GM12878 (cell line): ENCODE results near the gene CBLB. TPM values are rescaled to one million over a fixed set of nuclear protein-coding genes. Genes with fewer than 3 reads are reported as not detected.

Source experiments
- ATAC-seq: fragments of 200-7000 bp; cut with Tn5 transposase; 3 replicates; pipeline ENCODE4 v1.9.1; 2020; ENCODE audit warnings: mild to moderate bottlenecking, moderate library complexity
- BruUV-seq: library from RNA; stranded (reverse); fragments of 400-500 nt; replicated peaks from 2 replicates; lab custom pipeline; 2021; lab: Mats Ljungman, UMichigan
- CTCF ChIA-PET: fragments of 300-600 bp; sonication (Branson Sonifier 250); formaldehyde crosslinking; extraction: SDS; loops from one replicate; lab custom pipeline; 2021; ENCODE audit warnings: inconsistent platforms; lab: Yijun Ruan, JAX
- POLR2A ChIA-PET: fragments of 350-600 bp; formaldehyde crosslinking; extraction: SDS; loops from one replicate; lab custom pipeline; 2021; ENCODE audit warnings: inconsistent platforms; lab: Charles Lee
- RAD21 ChIA-PET: fragments of 300-600 bp; sonication (Branson Sonifier 250); formaldehyde crosslinking; loops from one replicate; lab custom pipeline; 2023; ENCODE audit warnings: antibody characterized with exemption; ENCODE audit not compliant: unreplicated experiment; lab: Charles Lee
- SMC1A ChIA-PET: fragments of 300-600 bp; sonication (Branson Sonifier 250); formaldehyde crosslinking; loops from one replicate; lab custom pipeline; 2023; ENCODE audit not compliant: unreplicated experiment, uncharacterized antibody; lab: Charles Lee
- DNase-seq: peaks from one replicate; pipeline ENCODE4 v3.0.0-alpha.2; 2011; ENCODE audit warnings: low read depth, low spot score
- FAIRE-seq: peaks from 3 replicates; lab custom pipeline; 2011; peaks lifted over from hg19 to GRCh38; lab: Jason Lieb, UNC
- H2AFZ ChIP-seq: 2 replicates; pipeline ENCODE4 v1.6.0; 2011; ENCODE audit warnings: low read depth, low read length, control low read depth; ENCODE audit not compliant: control insufficient read depth
- H3K27ac ChIP-seq: 2 replicates; pipeline ENCODE4 v1.5.1; 2011; ENCODE audit warnings: control low read depth; ENCODE audit not compliant: control insufficient read depth, insufficient read depth
- H3K27me3 ChIP-seq, 2 experiments: replicated peaks in 1 of 2; 2 replicates each; pipeline versions ENCODE4 v1.6.0 to v1.6.1; 2011; ENCODE audit warnings: low read length in 1 of 2; ENCODE audit not compliant: control insufficient read depth in 2 of 2, insufficient read depth in 2 of 2
- H3K36me3 ChIP-seq, 2 experiments: 2 replicates each; pipeline ENCODE4 v1.5.1; 2011; ENCODE audit warnings: low read length in 1 of 2; ENCODE audit not compliant: control insufficient read depth in 2 of 2, insufficient read depth in 2 of 2
- H3K4me1 ChIP-seq: 2 replicates; pipeline ENCODE4 v1.6.1; 2011; ENCODE audit warnings: mild to moderate bottlenecking, low read length, moderate library complexity, mixed read lengths; ENCODE audit not compliant: control insufficient read depth, insufficient read depth
- H3K4me2 ChIP-seq: 2 replicates; pipeline ENCODE4 v1.6.0; 2011; ENCODE audit warnings: control low read depth; ENCODE audit not compliant: control insufficient read depth, insufficient read depth
- H3K4me3 ChIP-seq: fragments of 200-600 bp; sonication (generic); 2 replicates; pipeline ENCODE4 v1.5.1; 2016
- H3K79me2 ChIP-seq: 2 replicates; pipeline ENCODE4 v1.6.0; 2011; ENCODE audit warnings: low read length; ENCODE audit not compliant: control insufficient read depth, insufficient read depth
- H3K9ac ChIP-seq: 2 replicates; pipeline ENCODE4 v1.8.0; 2011; ENCODE audit warnings: low read length, control low read depth, mixed read lengths; ENCODE audit not compliant: control insufficient read depth, insufficient read depth
- H3K9me3 ChIP-seq: replicated peaks from 3 replicates; pipeline ENCODE4 v1.5.1; 2011; ENCODE audit warnings: mild to moderate bottlenecking, low read length; ENCODE audit not compliant: control insufficient read depth, insufficient read depth
- H4K20me1 ChIP-seq: 2 replicates; pipeline ENCODE4 v1.6.0; 2011; ENCODE audit not compliant: control insufficient read depth, insufficient read depth
- BMI1 ChIP-seq: fragments of 450-650 bp; IDR thresholded peaks from 2 replicates; pipeline ENCODE4 v1.6.1; 2016; ENCODE audit warnings: mild to moderate bottlenecking, moderate library complexity, borderline replicate concordance
- E2F4 ChIP-seq: IDR thresholded peaks from 2 replicates; pipeline ENCODE4 v1.6.1; 2012; ENCODE audit warnings: low read depth, low read length, improper control_type of control experiment
- EED ChIP-seq: sonication (generic); IDR thresholded peaks from 2 replicates; pipeline ENCODE4 v1.6.1; 2016; ENCODE audit warnings: antibody characterized with exemption, low read depth
- ELK1 ChIP-seq: IDR thresholded peaks from 2 replicates; pipeline ENCODE4 v1.6.1; 2012; ENCODE audit warnings: low read depth, low read length, improper control_type of control experiment
- FOXM1 ChIP-seq: IDR thresholded peaks from 2 replicates; pipeline ENCODE4 v1.6.1; 2012; ENCODE audit warnings: low read depth, mild to moderate bottlenecking, inconsistent platforms, low read length, moderate library complexity
- HDAC2 ChIP-seq: fragments of 200-600 bp; sonication (generic); IDR thresholded peaks from 2 replicates; pipeline ENCODE4 v1.6.1; 2017
- HDAC6 ChIP-seq: fragments of 200-600 bp; sonication (generic); IDR thresholded peaks from one replicate; pipeline ENCODE4 v1.8.0; 2017; ENCODE audit warnings: antibody characterized with exemption; ENCODE audit not compliant: unreplicated experiment
- HDGF ChIP-seq: fragments of 450-650 bp; IDR thresholded peaks from 2 replicates; pipeline ENCODE4 v1.6.1; 2016; ENCODE audit warnings: antibody characterized with exemption
- IRF3 ChIP-seq: fragments of 450-650 bp; IDR thresholded peaks from 2 replicates; pipeline ENCODE4 v1.6.1; 2014; ENCODE audit warnings: mild to moderate bottlenecking
- JUNB ChIP-seq: IDR thresholded peaks from 2 replicates; pipeline ENCODE4 v1.6.1; 2016; ENCODE audit warnings: antibody characterized with exemption, mild to moderate bottlenecking
- KDM1A ChIP-seq: fragments of 200-600 bp; sonication (generic); IDR thresholded peaks from 2 replicates; pipeline ENCODE4 v1.6.1; 2016; ENCODE audit warnings: borderline replicate concordance
- LARP7 ChIP-seq: fragments of 450-650 bp; IDR thresholded peaks from 2 replicates; pipeline ENCODE4 v1.6.1; 2017; ENCODE audit warnings: mild to moderate bottlenecking
- NR2C1 ChIP-seq: fragments of 450-650 bp; IDR thresholded peaks from 2 replicates; pipeline ENCODE4 v1.6.1; 2017; ENCODE audit warnings: antibody characterized with exemption, mild to moderate bottlenecking, moderate library complexity
- PAX8 ChIP-seq: fragments of 450-650 bp; IDR thresholded peaks from 2 replicates; pipeline ENCODE4 v1.6.1; 2017; ENCODE audit warnings: mild to moderate bottlenecking, moderate library complexity
- RAD51 ChIP-seq: fragments of 450-650 bp; IDR thresholded peaks from 2 replicates; pipeline ENCODE4 v1.6.1; 2016; ENCODE audit warnings: moderate library complexity, mild to moderate bottlenecking, inconsistent platforms
- SMAD1 ChIP-seq: fragments of 450-650 bp; IDR thresholded peaks from 2 replicates; pipeline ENCODE4 v1.6.1; 2018; ENCODE audit warnings: mild to moderate bottlenecking, low read depth; ENCODE audit not compliant: partially characterized antibody
- SMAD5 ChIP-seq: IDR thresholded peaks from 2 replicates; pipeline ENCODE4 v1.6.1; 2016; ENCODE audit warnings: antibody characterized with exemption, low read depth
- SUPT20H ChIP-seq: IDR thresholded peaks from 2 replicates; pipeline ENCODE4 v1.6.1; 2011; ENCODE audit warnings: low read depth, mild to moderate bottlenecking, low read length, moderate library complexity, borderline replicate concordance; ENCODE audit not compliant: control insufficient read depth
- YBX1 ChIP-seq: fragments of 450-650 bp; IDR thresholded peaks from 2 replicates; pipeline ENCODE4 v1.6.1; 2016; ENCODE audit warnings: antibody characterized with exemption
- YY1 ChIP-seq: IDR thresholded peaks from 2 replicates; pipeline ENCODE4 v1.6.1; 2011; ENCODE audit warnings: low read depth, mild to moderate bottlenecking, low read length
- ZBED1 ChIP-seq: IDR thresholded peaks from 2 replicates; pipeline ENCODE4 v1.6.1; 2016; ENCODE audit warnings: borderline replicate concordance
- ZNF384 ChIP-seq: IDR thresholded peaks from 2 replicates; pipeline ENCODE4 v1.6.1; 2012; ENCODE audit warnings: low read depth, mild to moderate bottlenecking, low read length, improper control_type of control experiment, borderline replicate concordance
- ZSCAN29 ChIP-seq: fragments of 450-650 bp; IDR thresholded peaks from 2 replicates; pipeline ENCODE4 v1.6.1; 2017; ENCODE audit warnings: mild to moderate bottlenecking, moderate library complexity
- WGBS: methylation state at CpG from one replicate; pipeline ENCODE4 v1.1.6; 2016; ENCODE audit warnings: low lambda C conversion rate; ENCODE audit not compliant: insufficient replicate concordance, insufficient coverage; ENCODE audit errors: missing lambda C conversion rate; 5-methylcytosine and 5-hydroxymethylcytosine counted together
- in situ Hi-C: fragments of 300-500 bp; cut with MboI; formaldehyde crosslinking; loops from 9 replicates; pipeline ENCODE4 v1.14.3; 2018; ENCODE audit warnings: mixed read lengths
- intact Hi-C: fragments of 100-400 bp; cut with micrococcal nuclease; formaldehyde crosslinking; loops from one replicate; pipeline ENCODE4 v1.14.2; 2022; ENCODE audit not compliant: unreplicated experiment
- polyA plus RNA-seq, 11 experiments: library from polyadenylated mRNA; depleted of rRNA in 4 of 11; unstranded in 6 of 11; stranded (reverse) in 5 of 11; fragments of >200 nt; fragmentation: Nextera tagmentation in 4 of 11; fragmentation: Illumina TruSeq in 1 of 11; extraction: Ambion mirVana in 4 of 11; extraction: Trizol in 1 of 11; gene quantifications; 1 replicate in 1 of 11; 2 replicates in 10 of 11; pipeline versions ENCODE4 v1.2.1 to v1.2.3, GENCODE V29; 2011 to 2016; ENCODE audit warnings: inconsistent platforms in 2 of 11, missing spikeins in 2 of 11, low read depth in 1 of 11
- total RNA-seq, 4 experiments: library from RNA; depleted of rRNA in 3 of 4; stranded (reverse); fragments of >200 nt in 3 of 4; fragmentation: Illumina TruSeq in 1 of 4; extraction: Trizol in 1 of 4; gene quantifications; 2 replicates each; pipeline versions ENCODE4 v1.2.1 to v1.2.3, GENCODE V29; 2013 to 2021

CBLB gene
- total and polyA plus RNA-seq, 10 of the 15 experiments (the other 5 are each of a cell fraction or from before 2014, with no cell fraction given) = 17.2 to 107 (median 41.9) TPM

GRCh38 chr3:105786241-105786640 lies 82.6 kb downstream of the CBLB start (continued):
- no peak for TF ChIP-seq LARP7
- TF ChIP-seq HDAC6 = no peak
- TF ChIP-seq SMAD1 = no peak
- TF ChIP-seq JUNB = no peak
- TF ChIP-seq ZSCAN29 = no peak
- no peak for TF ChIP-seq HDGF
- no peak for TF ChIP-seq YY1
- no peak for TF ChIP-seq NR2C1
- no peak for TF ChIP-seq YBX1

- intact Hi-C loops = no loop called here
- in situ Hi-C loops = no loop called here
- DNase-seq (no peak), ATAC-seq (no peak), FAIRE-seq (no peak)
- H3K4me3 ChIP-seq = no peak overlapping the region
- 91% methylated on average over 3 of the region's 3 CpGs for WGBS
- H3K4me1 ChIP-seq = no peaks in the 10 kb centered on the region
- no peak overlapping the region for H3K9ac ChIP-seq
- no peak overlapping the region for H2AFZ ChIP-seq
- CTCF ChIA-PET = interaction anchor here (0.6 kb wide), 1 partner anchor 13 kb away, joined by 3 read pairs; no protein-coding TSS in a partner anchor
- H3K9me3 ChIP-seq = peaks cover 4% of the 10 kb centered on the region; the same call in 2 of the 3 replicates
- H3K4me2 ChIP-seq = no peak overlapping the region
- SMC1A ChIA-PET = no interaction called here
- H3K27ac ChIP-seq = no peak overlapping the region
- POLR2A ChIA-PET = no interaction called here
- H3K36me3 ChIP-seq = no peaks in the 10 kb centered on the region; a peak in 1 of 4 replicates
- no peaks in the 10 kb centered on the region for H3K27me3 ChIP-seq
- no TSS peak for BruUV-seq
- RAD21 ChIA-PET = interaction anchor here (1.2 kb wide), 1 partner anchor 16 kb away, joined by 3 read pairs; no protein-coding TSS in a partner anchor
- no peaks in the 10 kb centered on the region for H4K20me1 ChIP-seq
- H3K79me2 ChIP-seq = peaks cover 13% of the 10 kb centered on the region
- no peak for TF ChIP-seq PAX8
- no peak for TF ChIP-seq E2F4
- TF ChIP-seq FOXM1 = no peak
- no peak for TF ChIP-seq ZNF384
- TF ChIP-seq EED = no peak
- no peak for TF ChIP-seq BMI1
- TF ChIP-seq SUPT20H = no peak
- no peak for TF ChIP-seq HDAC2
- TF ChIP-seq ELK1 = no peak
- no peak for TF ChIP-seq KDM1A
- TF ChIP-seq IRF3 = no peak
- no peak for TF ChIP-seq ZBED1
- TF ChIP-seq SMAD5 = no peak
- no peak for TF ChIP-seq RAD51
Measured at GRCh38 chr3:105785803-105786202, 83.0 kb downstream of the CBLB start.
